HEK293T (cell line): ENCODE data around the gene NF1.

Source experiments
- CTCF ChIA-PET: fragments of 350-600 bp; formaldehyde crosslinking; extraction: SDS; loops from one replicate; lab custom pipeline; 2021; ENCODE audit warnings: antibody characterized with exemption, inconsistent platforms; lab: Yijun Ruan, JAX
- POLR2A ChIA-PET: fragments of 350-600 bp; formaldehyde crosslinking; extraction: SDS; loops from one replicate; lab custom pipeline; 2020; ENCODE audit warnings: antibody characterized with exemption, inconsistent platforms; lab: Yijun Ruan, JAX
- DNase-seq: peaks from one replicate; pipeline ENCODE4 v3.0.0; 2012; ENCODE audit warnings: mixed read lengths; ENCODE audit errors: extremely low spot score
- ARNT ChIP-seq: fragments of 450-650 bp; IDR thresholded peaks from 2 replicates; pipeline ENCODE4 v1.6.1; 2017; ENCODE audit warnings: mild to moderate bottlenecking
- BHLHE40 ChIP-seq: fragments of 450-650 bp; IDR thresholded peaks from 2 replicates; pipeline ENCODE4 v1.6.1; 2016; ENCODE audit warnings: mild to moderate bottlenecking, moderate library complexity, borderline replicate concordance
- CTBP1 ChIP-seq: fragments of 450-650 bp; IDR thresholded peaks from 2 replicates; pipeline ENCODE4 v1.6.1; 2016; ENCODE audit warnings: borderline replicate concordance
- ELF4 ChIP-seq: fragments of 450-650 bp; IDR thresholded peaks from 2 replicates; pipeline ENCODE4 v1.6.1; 2017; ENCODE audit warnings: antibody characterized with exemption
- FOXA1 ChIP-seq: fragments of 450-650 bp; IDR thresholded peaks from 2 replicates; pipeline ENCODE4 v1.6.1; 2016; ENCODE audit warnings: mild to moderate bottlenecking
- FOXK2 ChIP-seq: fragments of 450-650 bp; IDR thresholded peaks from 2 replicates; pipeline ENCODE4 v1.6.1; 2016; ENCODE audit warnings: mild to moderate bottlenecking
- FOXM1 ChIP-seq: fragments of 450-650 bp; IDR thresholded peaks from 2 replicates; pipeline ENCODE4 v1.6.1; 2017; ENCODE audit warnings: mild to moderate bottlenecking, borderline replicate concordance
- HDGF ChIP-seq: fragments of 450-650 bp; IDR thresholded peaks from 2 replicates; pipeline ENCODE4 v1.6.1; 2017; ENCODE audit warnings: antibody characterized with exemption, borderline replicate concordance
- L3MBTL2 ChIP-seq: fragments of 450-650 bp; conservative IDR thresholded peaks from 2 replicates; pipeline ENCODE4 v1.6.1; 2016; ENCODE audit warnings: mild to moderate bottlenecking
- LEF1 ChIP-seq: fragments of 450-650 bp; IDR thresholded peaks from 2 replicates; pipeline ENCODE4 v1.6.1; 2017; ENCODE audit warnings: mild to moderate bottlenecking, borderline replicate concordance
- NFRKB ChIP-seq: fragments of 450-650 bp; IDR thresholded peaks from 2 replicates; pipeline ENCODE4 v1.6.1; 2016; ENCODE audit warnings: mild to moderate bottlenecking, moderate library complexity
- PKNOX1 ChIP-seq: fragments of 450-650 bp; IDR thresholded peaks from 2 replicates; pipeline ENCODE4 v1.6.1; 2016
- SP1 ChIP-seq: fragments of 450-650 bp; IDR thresholded peaks from 2 replicates; pipeline ENCODE4 v1.6.1; 2017
- SUZ12 ChIP-seq: fragments of 450-650 bp; IDR thresholded peaks from 2 replicates; pipeline ENCODE4 v1.6.1; 2016; ENCODE audit warnings: mild to moderate bottlenecking
- TARDBP ChIP-seq: fragments of 450-650 bp; IDR thresholded peaks from 2 replicates; pipeline ENCODE4 v1.6.1; 2016
- ZNF384 ChIP-seq: fragments of 450-650 bp; IDR thresholded peaks from 2 replicates; pipeline ENCODE4 v1.6.1; 2016

Gene NF1

GRCh38 chr17:31401456-31402254, 306.9 kb downstream of the NF1 start:
- DNase-seq = no peak
- ChIA-PET CTCF (interaction anchor here (1.0 kb wide), 1 partner anchor 12 kb away, joined by 4 read pairs; no protein-coding TSS in a partner anchor), POLR2A (no interaction called here)
- no peak for TF ChIP-seq SP1
- TF ChIP-seq FOXM1 = no peak
- no peak for TF ChIP-seq LEF1
- no peak for TF ChIP-seq ARNT
- no peak for TF ChIP-seq CTBP1
- no peak for TF ChIP-seq NFRKB

GRCh38 chr17:31404028-31404949, 309.5 kb downstream of the NF1 start:
- ChIA-PET POLR2A (no interaction called here), CTCF (interaction anchor here (1.7 kb wide), 1 partner anchor 15 kb away, joined by 9 read pairs; no protein-coding TSS in a partner anchor)
- TF ChIP-seq HDGF = no peak
- TF ChIP-seq ZNF384 = no peak
- TF ChIP-seq PKNOX1 = no peak
- no peak for TF ChIP-seq CTBP1
- no peak for TF ChIP-seq FOXM1
- no peak for TF ChIP-seq LEF1
- TF ChIP-seq L3MBTL2 = no peak
- no peak for TF ChIP-seq SP1
- TF ChIP-seq ELF4 = no peak
- no peak for TF ChIP-seq TARDBP
- no peak for TF ChIP-seq FOXK2
- no peak for TF ChIP-seq BHLHE40
- TF ChIP-seq ARNT = no peak
- TF ChIP-seq NFRKB = no peak
- TF ChIP-seq FOXA1 = no peak
- no peak for TF ChIP-seq SUZ12
- DNase-seq = no peak

- ChIA-PET POLR2A (no interaction called here), CTCF (interaction anchor here (0.6 to 1.7 kb wide), 3 partner anchors 10 to 118 kb away, joined by 3 to 9 read pairs (median 6); no protein-coding TSS in a partner anchor)
- no peak for DNase-seq
- TF ChIP-seq FOXM1 (no peak), HDGF (no peak), LEF1 (no peak), FOXK2 (no peak), CTBP1 (no peak), ZNF384 (no peak), BHLHE40 (no peak), L3MBTL2 (no peak), ARNT (no peak), NFRKB (no peak), FOXA1 (no peak), TARDBP (no peak), SUZ12 (no peak)
Measured at GRCh38 chr17:31405890-31406371, 311.2 kb downstream of the NF1 start.

- DNase-seq = no peak
- TF ChIP-seq ZNF384 (no peak), BHLHE40 (no peak)
- ChIA-PET CTCF (no interaction called here), POLR2A (no interaction called here)
Measured at GRCh38 chr17:31408586-31408985, 313.8 kb downstream of the NF1 start.

GRCh38 chr17:31411707-31412285, 317.0 kb downstream of the NF1 start:
- TF ChIP-seq CTBP1 = no peak
- POLR2A ChIA-PET = interaction anchor here (0.6 kb wide), 1 partner anchor 317 kb away, joined by 3 read pairs; no protein-coding TSS in a partner anchor
- CTCF ChIA-PET = interaction anchor here (0.5 to 0.6 kb wide), 2 partner anchors 28 to 596 kb away, joined by 3 read pairs; no protein-coding TSS in a partner anchor
- no peak for DNase-seq

- TF ChIP-seq FOXA1 (no peak), PKNOX1 (no peak)
- CTCF ChIA-PET = no interaction called here
- no peak for DNase-seq
- POLR2A ChIA-PET = no interaction called here
Measured at GRCh38 chr17:31412511-31412910, 317.7 kb downstream of the NF1 start.
